ENCODE measurements around the gene PLPP3. TPM values are rescaled to one million over a fixed set of nuclear protein-coding genes. Genes with fewer than 3 reads are reported as not detected.

Gene PLPP3
- total and polyA plus RNA-seq, 9 of the 15 experiments (the other 6 are each of a cell fraction or from before 2014, with no cell fraction given) = 0.07 to 0.54 (median 0.20) TPM

- no peaks in the 10 kb centered on the region for H3K79me2 ChIP-seq (ENCODE audit: control insufficient read depth, insufficient read depth, low read length)
- TF ChIP-seq MAFG (tag; conservative IDR thresholded peaks at IDR 0.05) = no peak
- no peak for TF ChIP-seq KDM2B (CRISPR knock-in tag; IDR thresholded peaks at IDR 0.05)
- TF ChIP-seq ZFP30 (CRISPR knock-in tag; IDR thresholded peaks at IDR 0.05; ENCODE audit: borderline replicate concordance) = no peak
- no peak for TF ChIP-seq NCOA4 (IDR thresholded peaks at IDR 0.05; ENCODE audit: partially characterized antibody)
- no peak for TF ChIP-seq MCM7 (IDR thresholded peaks at IDR 0.05)
- TF ChIP-seq DPF2 (IDR thresholded peaks at IDR 0.05) = no peak
- TF ChIP-seq HES1 (IDR thresholded peaks at IDR 0.05; ENCODE audit: low read depth) = no peak
- no peak for TF ChIP-seq ZC3H8 (IDR thresholded peaks at IDR 0.05)
- TF ChIP-seq ZNF75A (CRISPR knock-in tag; IDR thresholded peaks at IDR 0.05) = no peak
- no peak for TF ChIP-seq ZNF253 (CRISPR knock-in tag; conservative IDR thresholded peaks at IDR 0.05)
- no peak for TF ChIP-seq GATA2 (CRISPR knock-in tag; IDR thresholded peaks at IDR 0.05)
- no peak for TF ChIP-seq THAP12 (CRISPR knock-in tag; IDR thresholded peaks at IDR 0.05)
- TF ChIP-seq NR1H2 (CRISPR knock-in tag; IDR thresholded peaks at IDR 0.05) = no peak
- TF ChIP-seq YY1 (IDR thresholded peaks at IDR 0.05; ENCODE audit: borderline replicate concordance in 1 of 3, control insufficient read depth in 1 of 3, extremely low read depth in 1 of 3, insufficient read depth in 3 of 3, insufficient read length in 1 of 3, insufficient replicate concordance in 2 of 3, low read depth in 1 of 3, low read length in 2 of 3) = no peak
- no peak for TF ChIP-seq ZNF609 (CRISPR knock-in tag; IDR thresholded peaks at IDR 0.05; ENCODE audit: borderline replicate concordance)
- TF ChIP-seq SMAD1 (IDR thresholded peaks at IDR 0.05; ENCODE audit: low read depth, low read length, partially characterized antibody) = no peak
- no TSS peak for BruUV-seq (replicated peaks)
- DNase-seq (ENCODE audit: extremely low read depth in 1 of 4, low spot score in 3 of 4) = no peak
- no peak for FAIRE-seq
- H3K9me1 ChIP-seq (ENCODE audit: control insufficient read depth, insufficient read depth, low read length) = no peaks in the 10 kb centered on the region
- no peak overlapping the region for H3K4me3 ChIP-seq
- in situ Hi-C loops (cut with MboI) = no loop called here
- no peak overlapping the region; a peak in 1 of 4 replicates for H3K9ac ChIP-seq (ENCODE audit: insufficient read depth in 1 of 2, low read depth in 2 of 2, low read length in 2 of 2)
- WGBS (ENCODE audit: insufficient coverage, low coverage, missing lambda C conversion rate) = 38% methylated on average over 3 of the region's 3 CpGs
- ChIA-PET POLR2A (no interaction called here), CTCF (ENCODE audit: low intra/inter-chr PET ratio) (no interaction called here)
- no peak for ATAC-seq
- no peaks in the 10 kb centered on the region for H3K36me3 ChIP-seq (ENCODE audit: control insufficient read depth, insufficient read depth, low read length)
- intact Hi-C loops (cut with micrococcal nuclease) = no loop called here
- H4K20me1 ChIP-seq (replicated peaks; ENCODE audit: control insufficient read depth, insufficient read depth, low read length) = no peaks in the 10 kb centered on the region
- H2AFZ ChIP-seq (ENCODE audit: low read depth, low read length) = no peak overlapping the region
- H3K27me3 ChIP-seq (ENCODE audit: control insufficient read depth in 2 of 2, insufficient read depth in 2 of 2, low read length in 2 of 2) = no peaks in the 10 kb centered on the region
- no peak overlapping the region for H3K27ac ChIP-seq (ENCODE audit: extremely low read depth, low read depth, low read length)
- H3K4me2 ChIP-seq (ENCODE audit: insufficient read depth, low read length) = no peak overlapping the region
- H3K9me3 ChIP-seq (replicated peaks; ENCODE audit: control insufficient read depth, insufficient read depth, low read depth, low read length) = no peaks in the 10 kb centered on the region
- H3K4me1 ChIP-seq (replicated peaks in 1 of 2; ENCODE audit: control insufficient read depth in 2 of 2, insufficient read depth in 2 of 2, low read length in 2 of 2) = peaks cover 12 to 38% of the 10 kb centered on the region in 2 experiments
Observed at GRCh38 chr1:56507925-56508522, 71.3 kb downstream of the PLPP3 start.
